Sigmoid colon (tissue), 3 donors: ENCODE data around the gene TAMALIN.

Experiments
- CTCF ChIP-seq, 4 experiments: fragments of 450-650 bp in 3 of 4; fragments of 200-600 bp in 1 of 4; IDR thresholded peaks; one replicate each; pipeline ENCODE4 v1.5.1; 2016 to 2019; ENCODE audit warnings: antibody characterized with exemption in 4 of 4, mild to moderate bottlenecking in 3 of 4, moderate library complexity in 2 of 4
- POLR2A ChIP-seq, 2 donors: fragments of 450-650 bp; IDR thresholded peaks; one replicate each; pipeline ENCODE4 v1.6.1; 2016; ENCODE audit warnings: antibody characterized with exemption in 2 of 2, mild to moderate bottlenecking in 2 of 2, moderate library complexity in 2 of 2

DNA sequence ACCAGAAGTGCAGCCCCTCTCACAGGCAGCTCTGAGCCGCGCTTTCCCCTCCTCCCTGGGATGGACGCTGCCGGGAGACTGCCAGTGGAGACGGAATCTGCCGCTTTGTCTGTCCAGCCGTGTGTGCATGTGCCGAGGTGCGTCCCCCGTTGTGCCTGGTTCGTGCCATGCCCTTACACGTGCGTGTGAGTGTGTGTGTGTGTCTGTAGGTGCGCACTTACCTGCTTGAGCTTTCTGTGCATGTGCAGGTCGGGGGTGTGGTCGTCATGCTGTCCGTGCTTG lies 12.3 kb upstream of the TAMALIN start:
- TF ChIP-seq CTCF (IDR thresholded peaks at IDR 0.05) (no peak), POLR2A (IDR thresholded peaks at IDR 0.05) (no peak)
